Hematopoietic multipotent progenitor cell treated with erythropoietin and hydrocortisone succinate and interleukin-3 and kit ligand, for 17 days (in vitro differentiated cells): ENCODE measurements around the gene DMAC2.
"Not testable (repeated sequence)": the region's sequence is repeated elsewhere in the genome, so short reads cannot be mapped to it uniquely, and the experiment has no call there.

Experiments used
- DNase-seq: peaks from one replicate; pipeline ENCODE4 v3.0.0-alpha.2; 2015; ENCODE audit warnings: low spot score

Gene DMAC2

DNA sequence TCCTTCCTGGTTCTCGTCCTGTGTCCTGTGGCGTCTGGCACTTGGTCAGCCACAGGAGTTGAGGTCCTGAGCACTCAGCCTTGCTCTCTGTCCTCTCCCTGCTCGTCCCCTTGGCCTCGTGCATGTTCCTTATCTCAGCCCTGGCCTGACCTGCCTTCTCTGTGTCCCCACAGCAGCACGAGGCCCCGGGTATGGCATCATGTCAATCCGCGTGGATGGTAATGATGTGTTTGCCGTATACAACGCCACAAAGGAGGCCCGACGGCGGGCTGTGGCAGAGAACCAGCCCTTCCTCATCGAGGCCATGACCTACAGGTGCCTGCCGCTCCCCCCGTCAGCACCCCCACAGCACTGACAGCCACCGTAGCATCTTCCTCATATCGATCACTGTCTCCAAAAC lies 17.3 kb downstream of the DMAC2 start:
- DNase-seq: no peak

GRCh38 chr19:41421973-41422372 lies 17.7 kb downstream of the DMAC2 start:
- DNase-seq: no peak

DNA sequence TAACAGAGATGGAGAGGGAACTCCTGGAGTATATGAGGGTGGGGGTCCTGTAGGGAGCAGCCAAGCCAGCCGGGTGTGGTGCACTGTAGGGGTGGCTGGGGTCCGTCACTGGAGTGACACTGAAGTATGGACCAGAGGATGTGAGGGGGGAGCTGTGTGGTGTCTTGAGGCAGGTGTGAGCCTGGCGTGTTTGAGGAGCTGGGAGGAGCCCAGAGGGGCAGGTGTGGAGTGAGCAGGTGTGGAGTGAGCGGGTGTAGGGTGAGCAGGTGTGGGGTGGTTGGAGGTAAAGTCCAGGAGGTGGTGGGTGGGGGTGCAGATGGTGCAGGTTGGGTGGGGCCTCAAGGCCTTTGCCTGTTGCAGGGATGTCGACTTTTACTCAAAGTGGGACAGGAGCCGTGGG lies 18.4 kb downstream of the DMAC2 start:
- no peak for DNase-seq

GRCh38 chr19:41420101-41420880 lies 19.4 kb downstream of the DMAC2 start:
- DNase-seq: no peak

GRCh38 chr19:41416194-41416674 lies 23.5 kb downstream of the DMAC2 start:
- no peak for DNase-seq

DNA sequence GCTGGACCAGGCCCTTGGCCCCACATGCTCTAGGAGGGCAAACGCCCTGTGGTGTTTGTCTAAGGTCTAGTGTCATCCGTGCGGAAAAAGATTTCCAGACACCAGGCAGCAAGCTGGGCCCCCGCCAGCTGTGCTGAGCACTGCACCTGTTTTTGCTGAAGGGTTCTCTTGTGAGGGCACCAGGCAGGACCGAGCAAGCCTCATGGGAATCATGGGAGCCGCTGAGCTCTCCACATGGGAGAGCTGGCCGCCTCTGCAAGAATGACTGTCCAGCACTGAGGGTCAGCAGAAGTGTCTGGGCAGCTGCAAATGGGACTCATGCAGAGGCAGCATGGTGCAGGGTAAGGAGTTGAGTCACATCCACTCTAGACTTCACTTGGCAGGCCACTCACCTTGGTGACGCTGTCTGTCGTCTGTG lies 24.5 kb downstream of the DMAC2 start:
- DNase-seq: no peak

- DNase-seq: no peak
Measured at GRCh38 chr19:41414461-41414860, 25.3 kb downstream of the DMAC2 start.

DNA sequence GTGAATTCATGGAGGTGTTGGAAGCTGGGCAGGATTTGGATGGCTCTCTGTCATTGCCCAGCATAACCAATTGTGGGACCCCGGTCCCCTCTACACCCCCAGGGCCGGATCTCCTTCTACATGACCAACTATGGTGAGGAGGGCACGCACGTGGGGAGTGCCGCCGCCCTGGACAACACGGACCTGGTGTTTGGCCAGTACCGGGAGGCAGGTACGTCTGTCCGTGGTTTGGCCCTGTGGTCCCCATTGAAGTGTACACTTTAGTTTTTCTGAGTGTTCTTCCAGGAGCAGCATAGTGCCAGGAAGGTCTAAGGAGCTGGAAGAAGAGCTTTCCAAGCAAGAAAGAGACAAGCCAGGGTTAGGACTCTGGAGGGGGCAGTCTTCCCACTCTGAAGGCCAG lies 25.8 kb downstream of the DMAC2 start:
- no peak for DNase-seq

DNA sequence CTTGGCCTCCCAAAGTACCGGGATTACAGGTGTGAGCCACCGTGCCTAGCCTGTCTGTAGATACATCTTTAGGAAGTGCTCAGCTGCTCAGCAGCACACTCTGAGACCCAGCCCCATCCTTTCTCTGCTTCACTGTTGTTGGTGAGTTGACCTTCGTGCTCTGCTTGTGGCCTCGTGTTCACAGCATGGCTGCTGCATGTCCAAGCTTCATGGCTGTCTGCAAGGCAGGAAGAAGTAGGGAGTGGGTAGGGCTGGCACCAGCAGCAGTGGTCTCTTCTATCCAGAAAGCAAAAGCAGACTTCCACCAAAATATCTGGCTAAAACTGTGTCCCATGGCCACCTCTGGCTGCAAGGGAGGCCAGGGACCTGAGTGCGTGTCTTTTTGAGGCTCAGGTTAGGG lies 26.8 kb downstream of the DMAC2 start:
- no peak for DNase-seq

GRCh38 chr19:41411968-41412265 lies 27.8 kb downstream of the DMAC2 start:
- no peak for DNase-seq

DNA sequence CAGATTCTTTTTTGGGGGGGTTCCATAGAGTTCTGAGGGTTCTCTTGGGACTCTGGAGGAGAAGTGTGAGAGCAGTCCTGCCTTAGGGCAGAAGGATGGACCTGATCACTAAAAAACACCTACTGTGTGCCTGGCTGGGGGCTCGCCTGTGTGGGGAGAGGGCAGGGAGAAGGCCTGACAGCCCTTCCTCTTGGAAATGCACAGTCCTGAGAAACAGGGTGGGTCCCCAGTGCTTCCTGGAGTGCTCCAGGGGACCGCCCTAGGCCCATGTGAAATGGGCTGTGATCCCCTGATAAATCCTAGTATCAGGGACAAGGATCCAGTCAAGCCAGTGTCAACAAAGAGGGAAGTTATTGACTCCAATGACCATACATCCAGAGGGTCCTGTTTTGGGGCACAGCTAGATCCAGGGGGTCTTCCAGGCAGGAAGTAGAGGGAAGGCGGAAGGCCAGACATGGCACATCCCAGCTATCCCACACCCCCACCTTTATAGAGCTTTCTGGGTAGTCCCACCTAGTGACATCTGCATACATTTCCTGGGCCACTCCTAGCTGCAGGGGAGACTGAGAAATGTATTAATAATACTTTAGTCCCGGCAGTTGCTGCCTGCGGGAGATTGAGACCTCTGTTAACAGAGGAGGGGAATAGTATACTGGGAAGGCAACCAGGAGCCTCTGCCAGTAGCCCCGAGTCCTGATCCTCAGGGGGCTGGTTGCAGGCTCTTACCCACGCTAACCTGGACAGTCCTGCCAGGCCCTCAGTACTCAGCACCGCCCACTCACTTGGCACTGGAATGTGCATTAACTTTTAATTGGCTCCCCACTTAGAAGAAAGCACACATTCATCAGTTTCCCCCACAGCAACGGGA lies 28.4 kb downstream of the DMAC2 start:
- DNase-seq: no peak

DNA sequence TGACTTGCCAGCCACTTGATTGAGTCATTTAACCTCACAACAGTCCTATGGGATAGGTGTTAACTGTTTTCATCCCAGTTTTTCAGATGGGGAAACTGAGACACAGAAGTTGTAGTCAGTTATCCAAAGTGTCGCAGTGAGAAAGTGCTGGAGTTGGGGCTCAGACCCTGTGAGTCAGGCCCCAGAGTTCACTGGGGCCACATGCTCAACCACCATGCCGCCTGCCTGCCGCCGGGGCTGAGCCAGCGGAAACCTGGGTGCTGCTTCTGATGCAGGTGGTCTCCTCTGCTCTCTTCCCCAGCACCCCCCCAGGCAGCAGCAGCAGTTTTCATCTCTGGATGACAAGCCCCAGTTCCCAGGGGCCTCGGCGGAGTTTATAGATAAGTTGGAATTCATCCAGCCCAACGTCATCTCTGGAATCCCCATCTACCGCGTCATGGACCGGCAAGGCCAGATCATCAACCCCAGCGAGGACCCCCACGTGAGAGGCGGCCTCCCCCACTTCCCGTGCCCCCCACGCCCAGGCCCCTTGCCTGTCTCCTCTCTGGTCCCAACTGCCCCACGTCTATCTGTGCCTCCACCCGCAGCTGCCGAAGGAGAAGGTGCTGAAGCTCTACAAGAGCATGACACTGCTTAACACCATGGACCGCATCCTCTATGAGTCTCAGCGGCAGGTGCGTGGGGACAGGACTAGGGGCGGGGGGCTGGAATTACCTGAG lies 29.2 kb downstream of the DMAC2 start:
- DNase-seq: no peak

DNA sequence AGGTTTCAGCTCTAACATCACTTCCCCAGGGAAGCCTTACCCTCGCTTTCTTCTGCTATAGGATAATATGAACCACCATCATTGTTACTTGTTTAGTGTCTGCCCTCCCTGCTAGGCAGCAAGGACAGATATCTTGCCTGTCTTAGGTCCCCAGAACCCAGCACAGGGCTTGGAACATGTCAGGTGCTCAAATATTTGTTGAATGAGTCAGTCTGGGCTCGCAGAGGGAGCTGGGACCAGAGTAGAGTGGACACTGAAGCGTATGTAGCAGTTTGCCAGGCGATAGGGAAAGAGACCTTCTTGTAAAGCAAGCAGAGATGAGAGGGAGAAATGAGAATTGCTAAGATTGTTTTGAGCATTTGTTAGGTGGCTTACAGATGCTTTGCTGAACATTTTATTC lies 30.4 kb downstream of the DMAC2 start:
- DNase-seq: no peak

GRCh38 chr19:41408846-41409245 lies 30.9 kb downstream of the DMAC2 start:
- DNase-seq: not testable (repeated sequence)

DNA sequence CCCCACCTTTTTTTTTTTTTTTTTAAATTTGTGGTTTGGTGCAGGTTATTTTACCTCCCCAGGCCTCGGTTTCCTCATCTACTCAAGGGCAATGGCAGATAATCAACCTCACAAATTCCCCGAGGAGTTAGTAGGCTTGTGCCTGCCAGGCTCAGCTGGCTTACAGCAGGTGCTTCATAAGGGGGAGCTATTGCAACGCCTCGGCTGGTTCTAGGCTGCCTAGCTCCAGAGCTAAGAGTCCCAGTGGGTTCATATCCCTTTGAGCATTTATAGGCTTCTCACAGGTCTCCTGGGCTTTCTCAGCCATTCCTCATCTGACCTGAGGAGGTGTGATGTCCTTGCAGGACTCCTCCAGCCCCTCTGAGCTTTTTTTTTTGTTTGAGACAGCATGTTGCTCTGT lies 31.5 kb downstream of the DMAC2 start:
- no peak for DNase-seq

GRCh38 chr19:41407271-41407670 lies 32.4 kb downstream of the DMAC2 start:
- no peak for DNase-seq

GRCh38 chr19:41405776-41406175 lies 33.9 kb downstream of the DMAC2 start:
- no peak for DNase-seq

DNA sequence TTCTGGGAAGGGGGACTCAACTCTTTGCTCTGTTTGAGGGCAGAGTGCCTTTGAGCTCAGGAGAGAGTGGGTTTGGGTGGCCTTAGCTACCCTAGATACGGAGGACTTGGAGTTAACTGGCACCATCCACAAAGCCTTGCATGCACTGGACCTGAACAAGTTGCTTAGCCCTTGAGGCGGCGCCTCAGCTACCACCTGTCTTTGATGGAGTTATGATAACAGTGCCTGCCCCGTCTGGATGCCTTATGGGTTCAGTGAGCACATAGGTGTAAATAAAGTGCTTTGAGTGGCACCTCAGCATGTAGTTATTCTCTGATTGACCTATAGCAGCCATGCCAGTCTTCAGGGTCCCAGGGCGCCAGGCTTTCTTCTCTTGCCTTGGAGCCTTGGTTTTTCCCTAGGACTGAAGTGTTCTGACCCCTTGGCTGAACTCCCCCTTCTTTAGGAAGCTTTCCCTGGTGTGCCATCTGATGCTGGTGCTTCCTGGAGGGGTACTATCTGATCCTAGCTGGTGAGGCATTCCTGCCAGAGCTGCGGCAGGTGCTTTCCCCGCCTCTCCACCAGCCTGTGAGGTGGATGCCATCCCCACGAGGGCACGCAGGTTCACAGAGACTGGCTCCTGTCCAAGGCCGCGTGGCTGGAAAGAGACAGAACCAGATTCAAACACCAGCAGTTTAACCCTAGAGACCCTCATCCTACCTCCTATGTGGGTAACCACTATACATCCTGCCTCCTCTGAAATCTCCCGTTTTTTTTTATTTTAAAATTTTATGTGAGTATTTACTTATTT lies 36.3 kb downstream of the DMAC2 start:
- DNase-seq: no peak

- no peak for DNase-seq
Measured at GRCh38 chr19:41402010-41402409, 37.7 kb downstream of the DMAC2 start.

GRCh38 chr19:41401483-41401882 lies 38.2 kb downstream of the DMAC2 start:
- DNase-seq: no peak

- no peak for DNase-seq
Measured at GRCh38 chr19:41399525-41399924, 40.2 kb downstream of the DMAC2 start.

- DNase-seq: no peak
Measured at GRCh38 chr19:41399091-41399490, 40.6 kb downstream of the DMAC2 start.
